ENCODE measurements around the gene HSFX2. TPM values are rescaled to one million over a fixed set of nuclear protein-coding genes. Genes with fewer than 3 reads are reported as not detected.

HSFX2 gene
- total and polyA plus RNA-seq, 2 of the 13 experiments (the other 11 are each of a cell fraction or from before 2014, with no cell fraction given), result 0.13 TPM; not detected in 1

DNA sequence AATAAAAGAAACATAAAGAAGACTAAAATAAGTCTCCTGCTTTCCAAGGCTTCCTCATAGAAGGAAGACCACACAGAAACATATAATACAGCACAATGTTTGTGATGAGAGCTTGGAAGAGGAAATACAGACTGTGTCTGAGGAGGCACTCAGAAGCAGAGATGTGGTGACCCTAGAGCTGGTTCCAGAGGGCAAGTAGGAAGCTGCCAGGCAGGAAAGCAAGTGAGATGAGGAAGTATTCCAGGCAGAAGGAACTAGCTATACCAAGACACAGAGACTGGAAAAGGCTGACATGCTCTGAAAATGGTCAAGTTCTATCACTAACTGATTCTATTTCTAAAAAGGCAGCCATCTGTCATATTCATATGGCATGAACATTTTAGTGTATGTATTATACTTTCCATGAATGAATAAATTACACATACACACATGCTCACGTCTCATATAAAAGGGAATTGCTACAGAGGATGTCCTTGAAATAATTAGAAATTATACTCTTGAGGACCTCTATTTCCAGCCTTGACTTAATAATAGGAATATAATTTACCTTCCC, 16.6 kb upstream of the HSFX2 start (continued):
- TF ChIP-seq, protein P1, sequence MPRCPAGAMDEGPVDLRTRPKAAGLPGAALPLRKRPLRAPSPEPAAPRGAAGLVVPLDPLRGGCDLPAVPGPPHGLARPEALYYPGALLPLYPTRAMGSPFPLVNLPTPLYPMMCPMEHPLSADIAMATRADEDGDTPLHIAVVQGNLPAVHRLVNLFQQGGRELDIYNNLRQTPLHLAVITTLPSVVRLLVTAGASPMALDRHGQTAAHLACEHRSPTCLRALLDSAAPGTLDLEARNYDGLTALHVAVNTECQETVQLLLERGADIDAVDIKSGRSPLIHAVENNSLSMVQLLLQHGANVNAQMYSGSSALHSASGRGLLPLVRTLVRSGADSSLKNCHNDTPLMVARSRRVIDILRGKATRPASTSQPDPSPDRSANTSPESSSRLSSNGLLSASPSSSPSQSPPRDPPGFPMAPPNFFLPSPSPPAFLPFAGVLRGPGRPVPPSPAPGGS (CRISPR knock-in tag; IDR thresholded peaks at IDR 0.05), result no peak
- TF ChIP-seq SSRP1 (CRISPR knock-in tag; IDR thresholded peaks at IDR 0.05) (no peak), ZNF607 (CRISPR knock-in tag; IDR thresholded peaks at IDR 0.05; ENCODE audit: borderline replicate concordance) (no peak), ZNF780A (CRISPR knock-in tag; IDR thresholded peaks at IDR 0.05) (no peak), ZNF850 (CRISPR knock-in tag; conservative IDR thresholded peaks at IDR 0.05) (no peak)
- TF ChIP-seq, protein P2, sequence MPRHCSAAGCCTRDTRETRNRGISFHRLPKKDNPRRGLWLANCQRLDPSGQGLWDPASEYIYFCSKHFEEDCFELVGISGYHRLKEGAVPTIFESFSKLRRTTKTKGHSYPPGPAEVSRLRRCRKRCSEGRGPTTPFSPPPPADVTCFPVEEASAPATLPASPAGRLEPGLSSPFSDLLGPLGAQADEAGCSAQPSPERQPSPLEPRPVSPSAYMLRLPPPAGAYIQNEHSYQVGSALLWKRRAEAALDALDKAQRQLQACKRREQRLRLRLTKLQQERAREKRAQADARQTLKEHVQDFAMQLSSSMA (CRISPR knock-in tag; IDR thresholded peaks at IDR 0.05), result no peak

DNA sequence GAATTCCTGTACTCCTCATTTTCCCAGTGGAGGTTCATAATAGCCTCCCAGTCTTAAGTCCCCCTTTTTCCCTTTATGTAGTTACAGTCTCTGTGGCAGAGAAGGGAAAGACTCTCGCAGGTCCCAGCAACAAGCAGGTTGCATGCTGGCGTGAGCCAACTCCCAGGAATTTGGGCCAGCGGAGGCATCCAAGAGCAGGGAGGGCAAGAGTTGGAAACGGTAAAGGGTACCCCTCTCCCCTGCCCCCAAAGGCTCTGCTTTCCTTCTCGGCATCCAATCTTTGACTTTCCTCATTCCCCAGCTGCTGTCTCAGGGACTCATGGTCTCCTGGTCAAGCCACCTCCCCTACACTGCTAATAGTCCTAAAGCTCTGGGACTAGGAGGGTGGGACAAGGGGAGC, 15.4 kb upstream of the HSFX2 start:
- no peak overlapping the region for H3K27ac ChIP-seq (ENCODE audit: extremely low read length, insufficient read depth, low read length)
- WGBS (ENCODE audit: low lambda C conversion rate), result 96% methylated on average over 5 of the region's 5 CpGs
- POLR2A ChIA-PET, result no interaction called here
- H4K20me1 ChIP-seq (ENCODE audit: insufficient read depth, low read length), result no peaks in the 10 kb centered on the region
- no peak overlapping the region for H3K9ac ChIP-seq (ENCODE audit: insufficient read depth, low read depth, low read length)
- no peak overlapping the region for H3K4me3 ChIP-seq (replicated peaks in 1 of 3; ENCODE audit: insufficient read depth in 1 of 3, low read depth in 2 of 3, low read length in 3 of 3)
- no peaks in the 10 kb centered on the region for H3K79me2 ChIP-seq (ENCODE audit: insufficient read depth, low read length)
- H2AFZ ChIP-seq (ENCODE audit: low read length), result no peak overlapping the region
- H3K4me1 ChIP-seq (ENCODE audit: insufficient read depth, low read length), result no peaks in the 10 kb centered on the region
- CTCF ChIA-PET (ENCODE audit: low intra/inter-chr PET ratio, low total read pairs), result no interaction called here
- in situ Hi-C loops (cut with HindIII; ENCODE audit: extremely low pct_ligation_motif_present, low pct_unique_long_range_greater_than_20kb), result no loop called here
- no peaks in the 10 kb centered on the region for H3K9me3 ChIP-seq (ENCODE audit: low read length)
- no peaks in the 10 kb centered on the region for H3K36me3 ChIP-seq (replicated peaks in 1 of 2; ENCODE audit: control insufficient read depth in 1 of 2, insufficient read depth in 2 of 2, low read length in 2 of 2)
- TF ChIP-seq ZNF251 (CRISPR knock-in tag; IDR thresholded peaks at IDR 0.05), result no peak
- no peak for TF ChIP-seq MAFG (CRISPR knock-in tag; IDR thresholded peaks at IDR 0.05)
- TF ChIP-seq SMARCE1 (IDR thresholded peaks at IDR 0.05; ENCODE audit: borderline replicate concordance), result no peak
- no peak for TF ChIP-seq ZZZ3 (CRISPR knock-in tag; IDR thresholded peaks at IDR 0.05; ENCODE audit: borderline replicate concordance)
- TF ChIP-seq STAG1 (CRISPR knock-in tag; IDR thresholded peaks at IDR 0.05), result no peak
- TF ChIP-seq, protein P3, sequence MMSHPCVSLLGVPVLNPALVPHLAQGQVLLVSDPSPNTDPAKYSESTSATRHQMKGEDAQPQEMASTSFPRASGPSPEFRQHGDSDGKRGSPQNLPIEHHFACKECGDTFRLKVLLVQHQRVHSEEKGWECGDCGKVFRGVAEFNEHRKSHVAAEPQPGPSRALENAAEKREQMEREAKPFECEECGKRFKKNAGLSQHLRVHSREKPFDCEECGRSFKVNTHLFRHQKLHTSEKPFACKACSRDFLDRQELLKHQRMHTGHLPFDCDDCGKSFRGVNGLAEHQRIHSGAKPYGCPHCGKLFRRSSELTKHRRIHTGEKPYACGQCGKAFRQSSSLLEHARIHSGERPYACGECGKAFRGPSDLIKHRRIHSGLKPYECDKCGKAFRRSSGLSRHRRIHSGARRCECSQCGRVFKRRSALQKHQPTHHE (CRISPR knock-in tag; IDR thresholded peaks at IDR 0.05; ENCODE audit: borderline replicate concordance), result no peak
- TF ChIP-seq ZNF232 (CRISPR knock-in tag; IDR thresholded peaks at IDR 0.05; ENCODE audit: borderline replicate concordance), result no peak
- TF ChIP-seq, protein P4, sequence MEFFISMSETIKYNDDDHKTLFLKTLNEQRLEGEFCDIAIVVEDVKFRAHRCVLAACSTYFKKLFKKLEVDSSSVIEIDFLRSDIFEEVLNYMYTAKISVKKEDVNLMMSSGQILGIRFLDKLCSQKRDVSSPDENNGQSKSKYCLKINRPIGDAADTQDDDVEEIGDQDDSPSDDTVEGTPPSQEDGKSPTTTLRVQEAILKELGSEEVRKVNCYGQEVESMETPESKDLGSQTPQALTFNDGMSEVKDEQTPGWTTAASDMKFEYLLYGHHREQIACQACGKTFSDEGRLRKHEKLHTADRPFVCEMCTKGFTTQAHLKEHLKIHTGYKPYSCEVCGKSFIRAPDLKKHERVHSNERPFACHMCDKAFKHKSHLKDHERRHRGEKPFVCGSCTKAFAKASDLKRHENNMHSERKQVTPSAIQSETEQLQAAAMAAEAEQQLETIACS (CRISPR knock-in tag; IDR thresholded peaks at IDR 0.05), result no peak
- TF ChIP-seq ZSCAN22 (CRISPR knock-in tag; IDR thresholded peaks at IDR 0.05), result no peak
- FAIRE-seq, result no peak
- DNase-seq (ENCODE audit: low spot score), result no peak
- intact Hi-C loops (cut with micrococcal nuclease; ENCODE audit: unreplicated experiment), result no loop called here
- BruUV-seq (replicated peaks), result no TSS peak
- no peak for ATAC-seq
- no peak overlapping the region for H3K4me2 ChIP-seq (ENCODE audit: low read depth, low read length)
- H3K27me3 ChIP-seq (ENCODE audit: control insufficient read depth in 1 of 2, insufficient read depth in 2 of 2, low read length in 2 of 2), result no peaks in the 10 kb centered on the region
